ENCODE results near the gene RPRD1B. TPM values are rescaled to one million over a fixed set of nuclear protein-coding genes. Genes with fewer than 3 reads are reported as not detected.
A peak's percentile ranks its signal among the peaks of the same experiment; 100 is the strongest.

RPRD1B gene
- polyA plus RNA-seq, 10 donors = 18.4 to 33.0 (median 26.5) TPM

GRCh38 chr20:38072898-38073297 lies 39.4 kb downstream of the RPRD1B start:
- DNase-seq = no peak

GRCh38 chr20:38073307-38074071 lies 39.9 kb downstream of the RPRD1B start:
- DNase-seq = peak; percentile 74 to 88 (median 87)

GRCh38 chr20:38075161-38075998 lies 41.8 kb downstream of the RPRD1B start:
- DNase-seq = no peak

- DNase-seq = no peak
These were observed 43.0 kb downstream of the RPRD1B start for GRCh38 chr20:38076548-38076947.

GRCh38 chr20:38078084-38078483 lies 44.5 kb downstream of the RPRD1B start:
- DNase-seq = no peak

GRCh38 chr20:38079353-38079752 lies 45.8 kb downstream of the RPRD1B start:
- no peak for DNase-seq

- DNase-seq = no peak
These were observed 48.0 kb downstream of the RPRD1B start for GRCh38 chr20:38081575-38081974.

- no peak for DNase-seq
These were observed 49.3 kb downstream of the RPRD1B start for GRCh38 chr20:38082894-38083293.

GRCh38 chr20:38083338-38084048 lies 49.9 kb downstream of the RPRD1B start:
- DNase-seq = no peak

- peak in 1 of 3 donors; percentile 48 for DNase-seq
These were observed 50.9 kb downstream of the RPRD1B start for GRCh38 chr20:38084425-38084951.

GRCh38 chr20:38085026-38085425 lies 51.5 kb downstream of the RPRD1B start:
- no peak for DNase-seq

GRCh38 chr20:38089500-38089899 lies 56.0 kb downstream of the RPRD1B start:
- DNase-seq = no peak

- no peak for DNase-seq
These were observed 56.5 kb downstream of the RPRD1B start for GRCh38 chr20:38090061-38090460.

GRCh38 chr20:38091441-38092216 lies 58.1 kb downstream of the RPRD1B start:
- no peak for DNase-seq

GRCh38 chr20:38092260-38092857 lies 58.8 kb downstream of the RPRD1B start:
- DNase-seq = no peak

- no peak for DNase-seq
These were observed 59.4 kb downstream of the RPRD1B start for GRCh38 chr20:38092915-38093314.

- no peak for DNase-seq
These were observed 60.1 kb downstream of the RPRD1B start for GRCh38 chr20:38093641-38094077.

- DNase-seq = peak in 2 of 3 donors; percentile 50 to 74
These were observed 60.9 kb downstream of the RPRD1B start for GRCh38 chr20:38094373-38094891.

GRCh38 chr20:38095017-38095686 lies 61.6 kb downstream of the RPRD1B start:
- DNase-seq = no peak

GRCh38 chr20:38098952-38099351 lies 65.4 kb downstream of the RPRD1B start:
- no peak for DNase-seq
